AG09309 (cell line): Measurements from ENCODE around the gene STK11IP.

Source experiments
- DNase-seq: peaks from one replicate; pipeline ENCODE4 v3.0.0-alpha.2; 2010; ENCODE audit warnings: low read depth
- H3K4me3 ChIP-seq: 2 replicates; pipeline ENCODE4 v1.5.1; 2011; ENCODE audit warnings: mild to moderate bottlenecking, low read depth, low read length, moderate library complexity; ENCODE audit not compliant: control insufficient read depth
- CTCF ChIP-seq: IDR thresholded peaks from 2 replicates; pipeline ENCODE4 v1.5.1; 2011; ENCODE audit warnings: mild to moderate bottlenecking, low read depth, low read length, inconsistent platforms; ENCODE audit not compliant: insufficient read depth, control insufficient read depth; ENCODE audit errors: missing control alignments

Gene STK11IP

GRCh38 chr2:219628986-219629901 is 31.6 kb downstream of the STK11IP start:
- no peak for TF ChIP-seq CTCF
- H3K4me3 ChIP-seq: no peak overlapping the region
- no peak for DNase-seq

GRCh38 chr2:219629976-219630695 is 32.5 kb downstream of the STK11IP start:
- DNase-seq: no peak
- no peak for TF ChIP-seq CTCF

DNA sequence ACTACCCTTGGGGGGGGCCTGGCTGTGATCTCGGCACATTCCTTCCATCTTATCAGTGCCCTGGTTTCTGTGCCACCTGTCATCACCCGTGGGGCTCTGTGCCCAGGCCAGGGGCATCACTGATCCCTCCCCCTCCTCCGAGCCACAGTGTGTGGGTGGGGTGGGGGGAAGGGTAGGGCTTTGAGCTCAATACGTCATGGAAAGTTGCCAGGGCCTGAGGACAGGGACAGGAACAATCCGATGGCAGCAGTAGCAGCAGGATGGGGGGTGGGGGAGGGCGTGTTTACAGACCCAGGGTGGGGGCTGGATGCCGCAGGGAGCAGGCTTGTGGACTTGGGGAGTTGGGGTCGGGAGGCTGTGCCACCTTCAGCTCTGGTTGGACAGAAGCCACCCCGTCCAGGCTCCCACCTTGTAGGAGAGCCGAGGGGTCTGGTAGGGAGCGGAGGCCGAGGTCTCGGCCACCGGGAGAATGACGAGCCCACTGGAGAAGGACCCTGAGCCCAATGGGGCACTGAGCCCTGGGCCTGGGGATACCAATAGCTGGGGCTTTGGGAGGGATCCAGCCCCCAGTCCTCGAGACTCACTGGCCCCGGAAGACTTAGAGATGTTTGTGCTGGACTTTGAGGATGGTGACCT is 33.2 kb downstream of the STK11IP start:
- no peak overlapping the region for H3K4me3 ChIP-seq
- TF ChIP-seq CTCF: no peak
- no peak for DNase-seq

More at GRCh38 chr2:219629976-219630695, 32.5 kb downstream of the STK11IP start:
- no peak overlapping the region for H3K4me3 ChIP-seq

DNA sequence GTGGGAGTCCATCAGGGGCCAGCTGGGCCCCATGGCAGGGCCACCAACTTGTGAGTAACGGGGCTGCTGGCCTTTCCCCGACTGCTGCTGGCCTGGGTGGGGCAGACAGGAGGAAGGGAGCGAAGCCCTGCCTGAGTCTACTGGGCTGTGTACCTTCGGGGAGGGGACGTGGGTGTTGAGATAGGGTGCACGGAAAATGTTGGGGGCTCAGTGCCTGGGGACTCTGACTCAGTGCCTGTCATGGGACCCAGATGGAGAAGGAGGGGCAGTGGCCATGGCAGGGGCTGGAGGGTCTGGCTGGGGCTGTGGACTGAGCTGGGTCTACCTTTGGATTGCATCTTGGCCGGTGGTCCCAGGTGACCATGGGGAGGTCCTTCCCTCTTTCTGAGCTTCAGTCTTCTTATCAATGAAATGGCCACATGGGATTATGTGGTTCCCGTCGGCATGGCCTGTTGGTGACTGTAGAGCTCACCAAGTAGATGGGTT is 33.8 kb downstream of the STK11IP start:
- no peak for DNase-seq
- no peak overlapping the region for H3K4me3 ChIP-seq
- no peak for TF ChIP-seq CTCF

DNA sequence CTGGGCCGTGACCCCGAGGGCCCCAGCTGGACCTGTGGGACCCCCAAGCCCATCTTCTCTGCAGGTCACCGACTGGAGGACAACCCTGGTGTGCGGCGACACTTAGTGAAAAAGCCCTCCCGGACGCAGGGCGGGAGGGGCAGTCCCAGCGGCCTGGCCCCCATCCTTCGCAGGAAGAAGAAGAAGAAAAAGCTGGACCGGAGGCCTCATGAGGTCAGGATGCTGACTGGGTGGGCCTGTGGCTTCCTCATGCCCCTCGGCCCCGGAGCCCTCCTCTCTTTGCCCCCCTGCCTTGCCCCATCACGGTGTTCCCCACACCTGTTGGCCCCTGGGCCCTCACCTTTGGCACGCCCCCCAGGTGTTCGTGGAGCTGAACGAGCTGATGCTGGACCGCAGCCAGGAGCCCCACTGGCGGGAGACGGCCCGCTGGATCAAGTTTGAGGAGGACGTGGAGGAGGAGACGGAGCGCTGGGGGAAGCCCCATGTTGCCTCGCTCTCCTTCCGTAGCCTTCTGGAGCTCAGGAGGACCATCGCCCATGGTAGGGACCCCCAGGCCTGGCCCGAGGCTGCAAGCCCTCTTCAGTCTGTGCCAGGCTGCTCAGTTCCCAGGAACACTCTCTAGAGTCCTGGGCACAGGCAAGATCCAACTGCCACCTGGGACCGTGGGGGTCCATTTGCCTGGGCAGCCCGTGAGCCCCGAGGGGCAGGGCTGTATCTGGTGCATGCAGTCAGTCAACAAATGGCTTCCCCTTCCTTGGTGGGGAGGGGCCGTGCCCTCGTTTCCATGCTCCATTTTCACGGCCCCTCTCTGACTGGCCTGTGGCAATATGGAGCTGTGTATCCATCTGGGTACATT is 34.5 kb downstream of the STK11IP start:
- no peak for TF ChIP-seq CTCF
- no peak for DNase-seq
- H3K4me3 ChIP-seq: no peak overlapping the region

GRCh38 chr2:219632760-219633105 is 35.1 kb downstream of the STK11IP start:
- TF ChIP-seq CTCF: no peak
- DNase-seq: no peak
- no peak overlapping the region for H3K4me3 ChIP-seq
